NCI-H1417 treated with DMSO at 0.1 percent for 48 hours (cell line): Measurements from ENCODE around the gene FAM83C.
"Not testable (repeated sequence)": the region's sequence is repeated elsewhere in the genome, so short reads cannot be mapped to it uniquely, and the experiment has no call there.

Source experiments
- DNase-seq: peaks from one replicate; lab custom pipeline; 2025; lab: John Stamatoyannopoulos, UW

The FAM83C gene

GRCh38 chr20:35263532-35264341, 28.5 kb downstream of the FAM83C start:
- DNase-seq, result no peak

GRCh38 chr20:35262731-35263531, 29.3 kb downstream of the FAM83C start:
- not testable (repeated sequence) for DNase-seq

GRCh38 chr20:35262321-35262720, 29.9 kb downstream of the FAM83C start:
- not testable (repeated sequence) for DNase-seq

- no peak for DNase-seq
These were observed 31.8 kb downstream of the FAM83C start for GRCh38 chr20:35260426-35260825.

- DNase-seq, result no peak
These were observed 34.9 kb downstream of the FAM83C start for GRCh38 chr20:35257175-35257909.

GRCh38 chr20:35254448-35254999, 37.7 kb downstream of the FAM83C start:
- no peak for DNase-seq

GRCh38 chr20:35253010-35253409, 39.2 kb downstream of the FAM83C start:
- DNase-seq, result no peak

- not testable (repeated sequence) for DNase-seq
These were observed 39.6 kb downstream of the FAM83C start for GRCh38 chr20:35252598-35252997.

GRCh38 chr20:35252037-35252461, 40.2 kb downstream of the FAM83C start:
- no peak for DNase-seq

- no peak for DNase-seq
These were observed 40.6 kb downstream of the FAM83C start for GRCh38 chr20:35251613-35251940.

GRCh38 chr20:35248641-35249475, 43.4 kb downstream of the FAM83C start:
- DNase-seq, result no peak

- no peak for DNase-seq
These were observed 45.5 kb downstream of the FAM83C start for GRCh38 chr20:35246723-35247122.

GRCh38 chr20:35243986-35244385, 48.2 kb downstream of the FAM83C start:
- no peak for DNase-seq

- no peak for DNase-seq
These were observed 48.9 kb downstream of the FAM83C start for GRCh38 chr20:35243317-35243716.

- DNase-seq, result no peak
These were observed 51.4 kb downstream of the FAM83C start for GRCh38 chr20:35240811-35241293.

- no peak for DNase-seq
These were observed 52.0 kb downstream of the FAM83C start for GRCh38 chr20:35240083-35240810.

- no peak for DNase-seq
These were observed 53.5 kb downstream of the FAM83C start for GRCh38 chr20:35238735-35239134.

GRCh38 chr20:35238170-35238569, 54.1 kb downstream of the FAM83C start:
- no peak for DNase-seq

- no peak for DNase-seq
These were observed 54.7 kb downstream of the FAM83C start for GRCh38 chr20:35237486-35237885.

GRCh38 chr20:35235881-35236280, 56.3 kb downstream of the FAM83C start:
- no peak for DNase-seq
